A673 (cell line): ENCODE data around the gene PHEX. TPM values are rescaled to one million over a fixed set of nuclear protein-coding genes. Genes with fewer than 3 reads are reported as not detected.

Source experiments
- BruUV-seq: library from RNA; stranded (reverse); fragments of 400-500 nt; replicated peaks from 2 replicates; lab custom pipeline; 2021; lab: Mats Ljungman, UMichigan
- CTCF ChIA-PET: fragments of 300-600 bp; sonication (Branson Sonifier 250); formaldehyde crosslinking; loops from one replicate; lab custom pipeline; 2022; ENCODE audit warnings: antibody characterized with exemption; lab: Charles Lee
- POLR2A ChIA-PET: fragments of 300-600 bp; sonication (Branson Sonifier 250); formaldehyde crosslinking; loops from one replicate; lab custom pipeline; 2022; ENCODE audit warnings: antibody characterized with exemption; ENCODE audit not compliant: low non-redundant PET; lab: Charles Lee
- DNase-seq: peaks from one replicate; pipeline ENCODE4 v3.0.0-alpha.2; 2015; ENCODE audit warnings: low spot score
- H3K27ac ChIP-seq: fragments of 200-600 bp; sonication (generic); 2 replicates; pipeline ENCODE4 v1.5.1; 2016; ENCODE audit warnings: mixed run types, low read depth, mild to moderate bottlenecking, mixed read lengths, antibody characterized with exemption, low read length; ENCODE audit not compliant: poor library complexity, severe bottlenecking
- H3K27me3 ChIP-seq: fragments of 200-600 bp; sonication (generic); replicated peaks from 2 replicates; pipeline ENCODE4 v1.6.1; 2017; ENCODE audit warnings: mixed run types, low read depth, mild to moderate bottlenecking, mixed read lengths, antibody characterized with exemption, low read length; ENCODE audit not compliant: insufficient read depth, poor library complexity
- H3K36me3 ChIP-seq: fragments of 200-600 bp; sonication (generic); 2 replicates; pipeline ENCODE4 v1.6.1; 2016; ENCODE audit warnings: mixed run types, mild to moderate bottlenecking, mixed read lengths, antibody characterized with exemption, low read length; ENCODE audit not compliant: insufficient read depth, poor library complexity, severe bottlenecking
- H3K4me1 ChIP-seq: fragments of 200-600 bp; sonication (generic); 2 replicates; pipeline ENCODE4 v1.6.1; 2017; ENCODE audit warnings: mixed run types, mild to moderate bottlenecking, mixed read lengths, antibody characterized with exemption, low read length; ENCODE audit not compliant: insufficient read depth, poor library complexity, severe bottlenecking
- H3K4me3 ChIP-seq: fragments of 200-600 bp; sonication (generic); 2 replicates; pipeline ENCODE4 v1.5.1; 2016; ENCODE audit warnings: low read depth, mixed run types, mild to moderate bottlenecking, mixed read lengths, low read length; ENCODE audit not compliant: poor library complexity, severe bottlenecking
- H3K9me3 ChIP-seq: fragments of 200-600 bp; sonication (generic); 2 replicates; pipeline ENCODE4 v1.6.1; 2016; ENCODE audit warnings: mixed run types, low read depth, mild to moderate bottlenecking, mixed read lengths, antibody characterized with exemption, low read length; ENCODE audit not compliant: poor library complexity, severe bottlenecking
- CTCF ChIP-seq: fragments of 300-800, 200-600 bp; sonication (generic); conservative IDR thresholded peaks from 2 replicates; pipeline ENCODE4 v1.5.1; 2017; ENCODE audit warnings: low read depth, mild to moderate bottlenecking, antibody characterized with exemption, low read length, moderate library complexity, mixed read lengths
- EZH2 ChIP-seq: fragments of 200-600 bp; sonication (generic); IDR thresholded peaks from 2 replicates; pipeline ENCODE4 v1.6.1; 2017; ENCODE audit warnings: borderline replicate concordance, low read depth, mild to moderate bottlenecking, mixed read lengths, antibody characterized with exemption, low read length; ENCODE audit not compliant: poor library complexity, severe bottlenecking
- intact Hi-C: fragments of 100-400 bp; cut with micrococcal nuclease; formaldehyde crosslinking; loops from one replicate; pipeline ENCODE4 v1.10.0; 2022; ENCODE audit not compliant: unreplicated experiment
- total RNA-seq: library from RNA; stranded (reverse); gene quantifications from 2 replicates; pipeline ENCODE4 v1.2.3, GENCODE V29; 2021

PHEX gene
- total RNA-seq, 1 experiment from 2014 or later = 0.43 TPM

- ChIA-PET POLR2A (no interaction called here), CTCF (no interaction called here)
- intact Hi-C loops = no loop called here
Measured at GRCh38 chrX:22025751-22026150, 6.4 kb upstream of the PHEX start.

GRCh38 chrX:22026731-22027130, 5.4 kb upstream of the PHEX start:
- no peak for DNase-seq
- no TSS peak for BruUV-seq
- H3K9me3 ChIP-seq = no peaks in the 10 kb centered on the region
- no peak for TF ChIP-seq CTCF
- TF ChIP-seq EZH2 = no peak
- CTCF ChIA-PET = no interaction called here
- no peaks in the 10 kb centered on the region for H3K27me3 ChIP-seq
- no peaks in the 10 kb centered on the region for H3K4me1 ChIP-seq
- POLR2A ChIA-PET = no interaction called here
- intact Hi-C loops = no loop called here
- no peaks in the 10 kb centered on the region for H3K36me3 ChIP-seq
- H3K4me3 ChIP-seq = no peak overlapping the region
- no peak overlapping the region for H3K27ac ChIP-seq

More at GRCh38 chrX:22025751-22026150, 6.4 kb upstream of the PHEX start:
- Histone ChIP-seq H3K4me1 (no peaks in the 10 kb centered on the region), H3K27ac (no peak overlapping the region), H3K27me3 (no peaks in the 10 kb centered on the region), H3K9me3 (no peaks in the 10 kb centered on the region), H3K4me3 (no peak overlapping the region), H3K36me3 (no peaks in the 10 kb centered on the region)
- no peak for DNase-seq
- TF ChIP-seq EZH2 (no peak), CTCF (no peak)
- no TSS peak for BruUV-seq

DNA sequence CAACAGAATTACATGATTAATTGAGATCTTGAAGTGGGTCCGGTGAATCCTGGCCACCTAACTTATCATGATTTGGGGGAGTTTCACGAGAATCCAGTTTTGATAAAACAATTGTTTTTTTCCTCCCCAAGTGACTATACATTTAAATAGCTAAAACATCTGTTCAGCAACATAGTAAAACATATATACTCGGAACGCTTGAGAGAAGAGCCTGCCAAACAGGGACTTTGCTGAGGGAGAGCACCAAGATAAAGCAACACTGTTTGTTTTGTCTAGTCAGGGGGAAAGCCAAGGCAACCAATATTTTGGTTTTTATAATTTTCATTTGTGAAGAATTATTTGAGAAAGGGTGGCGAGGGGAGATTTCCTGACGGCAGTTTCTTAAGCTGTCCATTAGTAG, 381 bp downstream of the PHEX start:
- no peak for DNase-seq
- Histone ChIP-seq H3K27ac (no peak overlapping the region), H3K4me3 (no peak overlapping the region), H3K4me1 (no peaks in the 10 kb centered on the region), H3K27me3 (no peaks in the 10 kb centered on the region), H3K36me3 (no peaks in the 10 kb centered on the region), H3K9me3 (no peaks in the 10 kb centered on the region)
- ChIA-PET CTCF (no interaction called here), POLR2A (no interaction called here)
- no TSS peak for BruUV-seq
- TF ChIP-seq EZH2 (no peak), CTCF (no peak)
- intact Hi-C loops = no loop called here
